ENCODE data around the gene TPST2.

DNA sequence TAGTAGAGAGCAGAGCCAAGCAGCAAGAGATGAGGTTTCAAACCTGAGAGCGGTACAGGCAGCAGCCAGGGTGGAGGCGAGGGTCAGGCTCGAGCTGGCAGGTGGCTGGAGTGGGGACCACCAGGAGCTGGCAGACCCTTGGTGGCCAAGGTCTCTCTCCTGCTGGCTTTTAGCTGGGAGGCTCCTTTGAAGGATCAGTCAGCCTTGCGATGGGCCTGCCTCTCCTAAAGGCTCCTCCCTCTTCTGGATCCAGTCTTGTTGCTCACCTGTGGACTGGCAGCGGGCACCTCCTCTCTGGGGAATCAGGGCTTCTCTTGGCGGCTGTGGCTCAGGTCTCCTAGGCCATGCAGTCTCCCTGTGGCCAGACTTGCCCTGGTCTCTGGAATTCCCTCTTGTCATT, 24.8 kb downstream of the TPST2 start:
- TF ChIP-seq, protein P1, sequence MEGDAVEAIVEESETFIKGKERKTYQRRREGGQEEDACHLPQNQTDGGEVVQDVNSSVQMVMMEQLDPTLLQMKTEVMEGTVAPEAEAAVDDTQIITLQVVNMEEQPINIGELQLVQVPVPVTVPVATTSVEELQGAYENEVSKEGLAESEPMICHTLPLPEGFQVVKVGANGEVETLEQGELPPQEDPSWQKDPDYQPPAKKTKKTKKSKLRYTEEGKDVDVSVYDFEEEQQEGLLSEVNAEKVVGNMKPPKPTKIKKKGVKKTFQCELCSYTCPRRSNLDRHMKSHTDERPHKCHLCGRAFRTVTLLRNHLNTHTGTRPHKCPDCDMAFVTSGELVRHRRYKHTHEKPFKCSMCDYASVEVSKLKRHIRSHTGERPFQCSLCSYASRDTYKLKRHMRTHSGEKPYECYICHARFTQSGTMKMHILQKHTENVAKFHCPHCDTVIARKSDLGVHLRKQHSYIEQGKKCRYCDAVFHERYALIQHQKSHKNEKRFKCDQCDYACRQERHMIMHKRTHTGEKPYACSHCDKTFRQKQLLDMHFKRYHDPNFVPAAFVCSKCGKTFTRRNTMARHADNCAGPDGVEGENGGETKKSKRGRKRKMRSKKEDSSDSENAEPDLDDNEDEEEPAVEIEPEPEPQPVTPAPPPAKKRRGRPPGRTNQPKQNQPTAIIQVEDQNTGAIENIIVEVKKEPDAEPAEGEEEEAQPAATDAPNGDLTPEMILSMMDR (IDR thresholded peaks at IDR 0.05), result no peak
- no peak for TF ChIP-seq POLR2A (IDR thresholded peaks at IDR 0.05)

All from adrenal gland (tissue), 5 donors.